DMS 273 (cell line): Measurements from ENCODE around the gene OR4D1.
A peak's percentile ranks its signal among the peaks of the same experiment; 100 is the strongest.
"Not testable (repeated sequence)": the region's sequence is repeated elsewhere in the genome, so short reads cannot be mapped to it uniquely, and the experiment has no call there.

Experiments used
- DNase-seq: peaks from one replicate; lab custom pipeline; 2025; ENCODE audit not compliant: unreplicated experiment; lab: John Stamatoyannopoulos, UW

Gene OR4D1

GRCh38 chr17:58147930-58148434 lies at the start of gene OR4D1:
OR4D1 (plus strand) TSS chr17:58148384; CDS start chr17:58155154, 6,770 bp downstream.
- no peak for DNase-seq

GRCh38 chr17:58100506-58100905 lies 47.7 kb upstream of the OR4D1 start:
- DNase-seq, result no peak

GRCh38 chr17:58101898-58102297 lies 46.3 kb upstream of the OR4D1 start:
- DNase-seq, result not testable (repeated sequence)

GRCh38 chr17:58105093-58105492 lies 43.1 kb upstream of the OR4D1 start:
- no peak for DNase-seq

GRCh38 chr17:58107306-58107705 lies 40.9 kb upstream of the OR4D1 start:
- DNase-seq, result no peak

- DNase-seq, result no peak
These were observed 39.0 kb upstream of the OR4D1 start for GRCh38 chr17:58109197-58109596.

- no peak for DNase-seq
These were observed 38.2 kb upstream of the OR4D1 start for GRCh38 chr17:58110012-58110411.

GRCh38 chr17:58111676-58112075 lies 36.5 kb upstream of the OR4D1 start:
- no peak for DNase-seq

- peak; percentile 92 for DNase-seq
These were observed 35.1 kb upstream of the OR4D1 start for GRCh38 chr17:58112970-58113631.

GRCh38 chr17:58113947-58114346 lies 34.2 kb upstream of the OR4D1 start:
- no peak for DNase-seq

- DNase-seq, result no peak
These were observed 30.8 kb upstream of the OR4D1 start for GRCh38 chr17:58117382-58117781.

GRCh38 chr17:58119491-58119890 lies 28.7 kb upstream of the OR4D1 start:
- DNase-seq, result no peak

- peak; percentile 59 for DNase-seq
These were observed 27.9 kb upstream of the OR4D1 start for GRCh38 chr17:58120195-58120822.

GRCh38 chr17:58121925-58122324 lies 26.3 kb upstream of the OR4D1 start:
- peak; percentile 77 for DNase-seq

GRCh38 chr17:58127846-58128245 lies 20.3 kb upstream of the OR4D1 start:
- no peak for DNase-seq

GRCh38 chr17:58132697-58133096 lies 15.5 kb upstream of the OR4D1 start:
- not testable (repeated sequence) for DNase-seq

- peak; percentile 48 for DNase-seq
These were observed 11.4 kb upstream of the OR4D1 start for GRCh38 chr17:58136669-58137279.

GRCh38 chr17:58141505-58141904 lies 6.7 kb upstream of the OR4D1 start:
- DNase-seq, result no peak

- DNase-seq, result not testable (repeated sequence)
These were observed 4.8 kb upstream of the OR4D1 start for GRCh38 chr17:58143335-58143734.

GRCh38 chr17:58144801-58145200 lies 3.4 kb upstream of the OR4D1 start:
- DNase-seq, result no peak

GRCh38 chr17:58148609-58149008 lies 425 bp downstream of the OR4D1 start:
- DNase-seq, result no peak

GRCh38 chr17:58150394-58150793 lies 2.2 kb downstream of the OR4D1 start:
- peak; percentile 15 for DNase-seq
